Glutamatergic neuron (in vitro differentiated cells): ENCODE results near the gene YBX1. TPM values are rescaled to one million over a fixed set of nuclear protein-coding genes. Genes with fewer than 3 reads are reported as not detected.

ENCODE experiments used
- DNase-seq: peaks from one replicate; pipeline ENCODE4 v3.0.0; 2022
- H3K27ac Mint-ChIP-seq: one replicate; pipeline ENCODE4 v1.8.0; 2020; ENCODE audit warnings: mild to moderate bottlenecking, mixed read lengths, inconsistent platforms; ENCODE audit not compliant: unreplicated experiment
- H3K27me3 Mint-ChIP-seq: one replicate; pipeline ENCODE4 v1.8.0; 2020; ENCODE audit warnings: mild to moderate bottlenecking, moderate library complexity, mixed read lengths, inconsistent platforms; ENCODE audit not compliant: unreplicated experiment
- H3K36me3 Mint-ChIP-seq: one replicate; pipeline ENCODE4 v1.8.0; 2020; ENCODE audit warnings: mild to moderate bottlenecking, mixed read lengths, inconsistent platforms; ENCODE audit not compliant: unreplicated experiment
- H3K4me1 Mint-ChIP-seq: one replicate; pipeline ENCODE4 v1.8.0; 2020; ENCODE audit warnings: mild to moderate bottlenecking, low read depth, mixed read lengths, inconsistent platforms; ENCODE audit not compliant: unreplicated experiment
- H3K4me3 Mint-ChIP-seq: one replicate; pipeline ENCODE4 v1.8.0; 2020; ENCODE audit warnings: mild to moderate bottlenecking, mixed read lengths, inconsistent platforms; ENCODE audit not compliant: unreplicated experiment
- H3K9me3 Mint-ChIP-seq: one replicate; pipeline ENCODE4 v1.8.0; 2020; ENCODE audit warnings: mild to moderate bottlenecking, moderate library complexity, mixed read lengths, inconsistent platforms; ENCODE audit not compliant: unreplicated experiment
- total RNA-seq: library from RNA; stranded (reverse); fragmentation: NEBNext Ultra II Directional; extraction: Animal tissue kit (Norgen Biotek cat#: 25700); gene quantifications from one replicate; pipeline ENCODE4 v1.2.1, GENCODE V29; 2021; ENCODE audit not compliant: unreplicated experiment
- TF ChIP-seq, protein P1 (sequence below): fragments of 200-600 bp; sonication (generic); IDR thresholded peaks from one replicate; pipeline ENCODE4 v1.5.0; 2021; ENCODE audit not compliant: partially characterized antibody, unreplicated experiment

YBX1 gene
- total RNA-seq, 1 donor from 2014 or later: 531 TPM

GRCh38 chr1:42752284-42752683 lies 70.1 kb downstream of the YBX1 start:
- DNase-seq: no peak
- TF ChIP-seq, protein P1, sequence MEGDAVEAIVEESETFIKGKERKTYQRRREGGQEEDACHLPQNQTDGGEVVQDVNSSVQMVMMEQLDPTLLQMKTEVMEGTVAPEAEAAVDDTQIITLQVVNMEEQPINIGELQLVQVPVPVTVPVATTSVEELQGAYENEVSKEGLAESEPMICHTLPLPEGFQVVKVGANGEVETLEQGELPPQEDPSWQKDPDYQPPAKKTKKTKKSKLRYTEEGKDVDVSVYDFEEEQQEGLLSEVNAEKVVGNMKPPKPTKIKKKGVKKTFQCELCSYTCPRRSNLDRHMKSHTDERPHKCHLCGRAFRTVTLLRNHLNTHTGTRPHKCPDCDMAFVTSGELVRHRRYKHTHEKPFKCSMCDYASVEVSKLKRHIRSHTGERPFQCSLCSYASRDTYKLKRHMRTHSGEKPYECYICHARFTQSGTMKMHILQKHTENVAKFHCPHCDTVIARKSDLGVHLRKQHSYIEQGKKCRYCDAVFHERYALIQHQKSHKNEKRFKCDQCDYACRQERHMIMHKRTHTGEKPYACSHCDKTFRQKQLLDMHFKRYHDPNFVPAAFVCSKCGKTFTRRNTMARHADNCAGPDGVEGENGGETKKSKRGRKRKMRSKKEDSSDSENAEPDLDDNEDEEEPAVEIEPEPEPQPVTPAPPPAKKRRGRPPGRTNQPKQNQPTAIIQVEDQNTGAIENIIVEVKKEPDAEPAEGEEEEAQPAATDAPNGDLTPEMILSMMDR: no peak
- peak overlapping the region; percentile 48 for H3K27ac Mint-ChIP-seq
- H3K4me1 Mint-ChIP-seq: peaks cover 7% of the 10 kb centered on the region
- peaks cover 12% of the 10 kb centered on the region for H3K9me3 Mint-ChIP-seq
- H3K36me3 Mint-ChIP-seq: peaks cover 44% of the 10 kb centered on the region
- peaks cover 10% of the 10 kb centered on the region for H3K27me3 Mint-ChIP-seq
- H3K4me3 Mint-ChIP-seq: no peak overlapping the region

- no peak for DNase-seq
- Mint-ChIP-seq H3K9me3 (peaks cover 12% of the 10 kb centered on the region), H3K27me3 (peaks cover 14% of the 10 kb centered on the region), H3K36me3 (peaks cover 44% of the 10 kb centered on the region), H3K4me1 (peaks cover 14% of the 10 kb centered on the region), H3K27ac (no peak overlapping the region), H3K4me3 (no peak overlapping the region)
- TF ChIP-seq, protein P1: no peak
Measured at GRCh38 chr1:42753070-42753469, 70.9 kb downstream of the YBX1 start.

Other genes starting within 250 kb of the YBX1 start
- 0.49 TPM for gene ZMYND12, start 226.4 kb upstream of the YBX1 start, total RNA-seq
- gene PPCS, start 225.9 kb upstream of the YBX1 start, total RNA-seq: 25.4 TPM
- 3.0 TPM for gene CCDC30, start 219.1 kb upstream of the YBX1 start, total RNA-seq
- gene PPIH, start 24.0 kb upstream of the YBX1 start, total RNA-seq: 22.6 TPM
- not detected for gene CLDN19, start 57.8 kb downstream of the YBX1 start, total RNA-seq
- 86.0 TPM for gene P3H1, start 84.6 kb downstream of the YBX1 start, total RNA-seq
- gene C1orf50, start 84.8 kb downstream of the YBX1 start, total RNA-seq: 21.6 TPM
- 0.32 TPM for gene TMEM269, start 102.6 kb downstream of the YBX1 start, total RNA-seq
- gene ERMAP, start 134.7 kb downstream of the YBX1 start, total RNA-seq: 4.9 TPM
- 100 TPM for gene SVBP, start 135.0 kb downstream of the YBX1 start, total RNA-seq
- gene ZNF691, start 164.2 kb downstream of the YBX1 start, total RNA-seq: 9.5 TPM